ENCODE results near the gene PLCH1. TPM values are rescaled to one million over a fixed set of nuclear protein-coding genes. Genes with fewer than 3 reads are reported as not detected.

The PLCH1 gene
- total RNA-seq, 1 donor = 11.7 TPM

DNA sequence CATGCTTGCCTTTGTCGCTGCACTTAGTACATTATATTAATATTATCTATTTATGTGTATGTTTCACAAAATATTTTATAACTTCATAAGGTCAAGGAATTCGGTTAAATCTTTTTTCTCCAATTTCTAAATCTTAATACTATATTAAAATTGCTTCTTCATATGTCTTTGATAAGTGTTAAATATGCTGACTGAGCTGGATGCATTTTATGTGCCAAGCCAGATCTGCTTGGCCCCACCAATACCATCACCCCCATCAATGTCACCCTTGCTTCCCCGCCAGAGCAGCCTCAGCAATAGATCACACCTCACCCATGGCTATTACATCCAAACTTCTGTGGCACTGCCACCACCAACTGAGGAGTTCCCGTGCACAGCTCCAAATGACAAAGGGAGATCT lies 287.3 kb downstream of the PLCH1 start:
- no peak for DNase-seq (ENCODE audit: low read depth)
- no peak overlapping the region for H3K4me3 ChIP-seq (ENCODE audit: low read depth, low read length)
- TF ChIP-seq, protein P1, sequence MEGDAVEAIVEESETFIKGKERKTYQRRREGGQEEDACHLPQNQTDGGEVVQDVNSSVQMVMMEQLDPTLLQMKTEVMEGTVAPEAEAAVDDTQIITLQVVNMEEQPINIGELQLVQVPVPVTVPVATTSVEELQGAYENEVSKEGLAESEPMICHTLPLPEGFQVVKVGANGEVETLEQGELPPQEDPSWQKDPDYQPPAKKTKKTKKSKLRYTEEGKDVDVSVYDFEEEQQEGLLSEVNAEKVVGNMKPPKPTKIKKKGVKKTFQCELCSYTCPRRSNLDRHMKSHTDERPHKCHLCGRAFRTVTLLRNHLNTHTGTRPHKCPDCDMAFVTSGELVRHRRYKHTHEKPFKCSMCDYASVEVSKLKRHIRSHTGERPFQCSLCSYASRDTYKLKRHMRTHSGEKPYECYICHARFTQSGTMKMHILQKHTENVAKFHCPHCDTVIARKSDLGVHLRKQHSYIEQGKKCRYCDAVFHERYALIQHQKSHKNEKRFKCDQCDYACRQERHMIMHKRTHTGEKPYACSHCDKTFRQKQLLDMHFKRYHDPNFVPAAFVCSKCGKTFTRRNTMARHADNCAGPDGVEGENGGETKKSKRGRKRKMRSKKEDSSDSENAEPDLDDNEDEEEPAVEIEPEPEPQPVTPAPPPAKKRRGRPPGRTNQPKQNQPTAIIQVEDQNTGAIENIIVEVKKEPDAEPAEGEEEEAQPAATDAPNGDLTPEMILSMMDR (IDR thresholded peaks at IDR 0.05; ENCODE audit: insufficient read depth, low read depth, low read length) = no peak

DNA sequence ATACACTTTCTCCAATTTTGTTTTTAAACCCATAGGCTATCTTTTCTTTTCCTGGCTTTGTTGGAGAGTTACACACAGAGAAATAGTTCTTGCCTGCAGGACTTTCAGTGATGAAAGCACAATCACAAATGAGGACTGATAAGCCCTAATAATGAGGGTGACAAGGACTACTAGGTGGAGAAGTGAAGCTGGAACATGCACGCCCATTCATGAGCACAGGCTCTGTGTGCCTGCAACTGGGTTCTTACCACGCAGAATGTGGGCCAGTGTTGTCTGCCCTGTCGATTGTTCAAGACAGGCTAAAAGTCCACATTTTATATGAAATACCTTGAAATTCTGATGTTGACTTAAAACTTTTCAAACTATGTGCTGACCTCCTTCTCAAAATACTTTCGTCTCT lies 289.1 kb downstream of the PLCH1 start:
- no peak for DNase-seq (ENCODE audit: low read depth)

DNA sequence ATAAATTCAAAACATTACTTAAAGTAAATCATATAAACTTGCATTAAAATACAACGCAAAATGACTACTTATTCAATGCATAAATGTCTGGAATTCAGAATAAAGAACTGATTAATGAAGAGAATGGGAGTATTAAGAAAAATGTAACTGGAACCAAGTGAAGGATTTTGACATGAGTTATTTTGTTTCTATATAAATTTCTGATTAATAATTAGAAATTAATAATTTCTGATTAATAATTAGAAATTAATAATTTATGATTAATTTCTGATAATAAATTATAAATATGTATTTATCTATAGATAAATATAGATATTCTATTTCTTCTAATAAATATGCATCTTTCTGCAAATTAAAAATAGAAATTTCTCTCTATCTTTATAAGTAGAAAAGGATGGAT lies 291.4 kb downstream of the PLCH1 start:
- no peak for DNase-seq (ENCODE audit: low read depth)
- no peak overlapping the region for H3K4me3 ChIP-seq (ENCODE audit: low read depth, low read length)
- TF ChIP-seq, protein P1 (IDR thresholded peaks at IDR 0.05; ENCODE audit: insufficient read depth, low read depth, low read length) = no peak

More for the DNA sequence above, 289.1 kb downstream of the PLCH1 start:
- no peak overlapping the region for H3K4me3 ChIP-seq (ENCODE audit: low read depth, low read length)
- TF ChIP-seq, protein P1 (IDR thresholded peaks at IDR 0.05; ENCODE audit: insufficient read depth, low read depth, low read length) = no peak

DNA sequence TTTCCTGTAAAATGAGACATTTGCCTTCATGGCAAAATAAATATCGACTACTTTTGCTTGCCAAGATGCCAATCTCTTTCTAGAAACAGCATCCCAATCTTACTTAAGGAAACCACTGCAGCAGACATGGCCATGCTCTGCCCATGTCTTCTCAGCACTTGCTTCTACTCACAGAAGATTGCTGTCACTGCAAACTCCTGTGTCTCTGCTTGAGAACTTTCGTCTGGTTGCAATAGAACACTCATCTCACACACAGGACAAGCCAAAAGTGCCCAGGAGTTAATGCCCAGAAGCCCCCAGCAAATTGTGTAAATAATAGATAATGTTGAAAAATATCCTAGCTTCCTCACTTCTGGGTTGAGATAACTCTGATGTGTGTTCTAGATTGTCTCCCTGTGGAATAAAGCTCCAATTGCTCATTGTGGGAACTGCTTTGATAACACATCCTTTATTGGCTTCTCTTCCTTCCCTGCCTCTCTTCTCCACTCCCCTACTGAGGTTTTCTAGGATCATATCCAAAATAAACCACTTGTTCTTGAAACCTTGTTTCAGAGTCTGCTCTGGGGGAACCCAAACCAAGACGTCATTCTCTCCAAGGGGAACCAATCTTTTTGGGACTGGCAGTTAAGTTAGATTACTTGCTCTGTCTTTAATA lies 295.1 kb downstream of the PLCH1 start:
- no peak for DNase-seq (ENCODE audit: low read depth)
- TF ChIP-seq, protein P1 (IDR thresholded peaks at IDR 0.05; ENCODE audit: insufficient read depth, low read depth, low read length) = no peak
- H3K4me3 ChIP-seq (ENCODE audit: low read depth, low read length) = no peak overlapping the region

DNA sequence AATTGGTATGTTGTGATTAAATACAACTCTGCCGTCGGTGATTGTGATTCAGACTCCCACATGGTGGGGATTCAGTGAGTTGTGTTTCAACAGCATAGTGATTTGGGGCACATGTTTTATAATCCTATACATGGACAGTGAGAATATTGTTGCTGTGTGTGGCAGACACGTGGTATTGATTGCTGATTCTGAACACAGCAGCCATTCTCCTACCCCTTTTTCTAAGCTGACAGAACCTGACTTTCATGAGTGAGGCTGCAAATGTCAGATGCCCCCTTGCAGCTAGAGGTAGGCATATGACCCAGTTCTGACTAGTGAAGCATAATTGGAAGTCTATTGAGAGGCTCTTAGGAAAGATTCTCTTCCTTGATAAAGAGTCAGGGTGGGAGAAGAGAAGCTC lies 296.3 kb downstream of the PLCH1 start:
- DNase-seq (ENCODE audit: low read depth) = no peak
- H3K4me3 ChIP-seq (ENCODE audit: low read depth, low read length) = no peak overlapping the region
- TF ChIP-seq, protein P1 (IDR thresholded peaks at IDR 0.05; ENCODE audit: insufficient read depth, low read depth, low read length) = no peak

DNA sequence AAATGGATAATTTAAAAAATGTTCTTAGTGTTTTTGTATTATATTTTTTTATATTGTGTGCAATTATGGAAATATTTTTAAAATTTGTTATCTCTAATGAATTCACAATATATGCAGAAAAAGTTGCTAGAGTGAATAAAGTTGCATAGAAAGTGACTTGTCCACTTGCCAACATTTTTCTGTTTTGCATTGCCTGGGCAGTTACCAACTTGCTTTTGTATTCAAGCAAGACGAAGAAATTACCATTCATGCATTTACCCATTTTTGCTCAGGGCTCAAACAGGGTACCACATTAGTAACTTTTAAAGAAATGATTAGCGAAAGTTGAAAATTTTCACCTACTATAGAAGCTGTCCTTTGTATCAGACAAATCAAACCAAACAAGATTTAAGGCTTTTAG lies 298.5 kb downstream of the PLCH1 start:
- no peak for DNase-seq (ENCODE audit: low read depth)
- no peak overlapping the region for H3K4me3 ChIP-seq (ENCODE audit: low read depth, low read length)
- TF ChIP-seq, protein P1 (IDR thresholded peaks at IDR 0.05; ENCODE audit: insufficient read depth, low read depth, low read length) = no peak

DNA sequence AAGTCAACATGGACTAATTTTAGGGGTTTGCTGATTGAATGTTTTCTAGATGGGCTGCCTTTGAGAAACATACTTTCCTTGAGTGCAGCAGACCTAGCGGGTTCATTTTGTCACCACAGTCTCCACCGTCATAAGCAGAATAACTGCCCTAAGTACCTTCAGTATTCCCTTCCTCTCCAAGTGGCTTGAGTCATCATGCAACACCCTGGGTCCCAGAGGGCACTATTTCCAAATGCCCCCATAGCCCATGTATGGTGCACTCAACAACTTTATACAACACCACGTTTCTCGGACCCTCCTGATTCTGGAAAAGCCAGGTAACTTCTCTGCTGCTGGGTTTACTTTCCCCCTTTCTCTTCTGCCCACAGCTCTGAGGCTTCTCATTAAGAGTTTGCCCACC lies 300.1 kb downstream of the PLCH1 start:
- H3K4me3 ChIP-seq (ENCODE audit: low read depth, low read length) = no peak overlapping the region
- TF ChIP-seq, protein P1 (IDR thresholded peaks at IDR 0.05; ENCODE audit: insufficient read depth, low read depth, low read length) = no peak
- no peak for DNase-seq (ENCODE audit: low read depth)
